ENCODE data around the gene MBOAT2.

- TF ChIP-seq CTCF (IDR thresholded peaks at IDR 0.05) (no peak), POLR2A (IDR thresholded peaks at IDR 0.05) (no peak)
These were observed 113.5 kb downstream of the MBOAT2 start for GRCh38 chr2:8889978-8890377.
